K562 (cell line): ENCODE data around the gene RALGAPA2. TPM values are rescaled to one million over a fixed set of nuclear protein-coding genes. Genes with fewer than 3 reads are reported as not detected.

Source experiments
- ATAC-seq: fragments of 200-7000 bp; cut with Tn5 transposase; 3 replicates; pipeline ENCODE4 v1.9.1; 2020; ENCODE audit warnings: moderate library complexity
- BruUV-seq: library from RNA; stranded (reverse); fragments of 400-500 nt; replicated peaks from 2 replicates; lab custom pipeline; 2021; lab: Mats Ljungman, UMichigan
- CTCF ChIA-PET: fragments of 300-600 bp; formaldehyde crosslinking; extraction: SDS; loops from one replicate; lab custom pipeline; 2021; ENCODE audit warnings: low intra/inter-chr PET ratio; lab: Yijun Ruan, JAX
- POLR2A ChIA-PET: fragments of 300-600, 350-650 bp; sonication (Branson Sonifier 250); formaldehyde crosslinking; extraction: SDS; loops from one replicate; lab custom pipeline; 2021; ENCODE audit warnings: antibody characterized with exemption, inconsistent platforms; lab: Yijun Ruan, JAX
- DNase-seq, 4 experiments: peaks; one replicate each; pipeline versions ENCODE4 v3.0.0 to v3.0.0-alpha.2; 2011 to 2018; ENCODE audit warnings: low spot score in 3 of 4, mixed read lengths in 3 of 4; ENCODE audit errors: extremely low read depth in 1 of 4
- FAIRE-seq: peaks from 2 replicates; lab custom pipeline; 2011; peaks lifted over from hg19 to GRCh38; lab: Jason Lieb, UNC
- H2AFZ ChIP-seq: 2 replicates; pipeline ENCODE4 v1.6.0; 2011; ENCODE audit warnings: low read depth, low read length, control low read depth, inconsistent platforms
- H3K27ac ChIP-seq: fragments of 200-600 bp; 3 replicates; pipeline ENCODE4 v1.8.0; 2011; ENCODE audit warnings: low read depth, mild to moderate bottlenecking, control low read depth, inconsistent platforms, low read length, moderate library complexity, mixed read lengths; ENCODE audit errors: extremely low read depth
- H3K27me3 ChIP-seq, 2 experiments: fragments of 300-600 bp in 1 of 2; 2 replicates in 1 of 2; 3 replicates in 1 of 2; pipeline versions ENCODE4 v1.6.0 to v1.8.0; 2011; ENCODE audit warnings: inconsistent platforms in 2 of 2, low read length in 2 of 2, mild to moderate bottlenecking in 1 of 2, mixed read lengths in 1 of 2, moderate library complexity in 1 of 2; ENCODE audit not compliant: control insufficient read depth in 2 of 2, insufficient read depth in 2 of 2
- H3K36me3 ChIP-seq: fragments of 300-600 bp; 3 replicates; pipeline ENCODE4 v1.8.0; 2011; ENCODE audit warnings: mild to moderate bottlenecking, low read length, inconsistent platforms; ENCODE audit not compliant: control insufficient read depth, insufficient read depth
- H3K4me1 ChIP-seq, 2 experiments: fragments of 200-600 bp in 1 of 2; replicated peaks in 1 of 2; 2 replicates in 1 of 2; 3 replicates in 1 of 2; pipeline versions ENCODE4 v1.5.1 to v1.8.0; 2011; ENCODE audit warnings: inconsistent platforms in 2 of 2, low read length in 2 of 2, mild to moderate bottlenecking in 1 of 2, mixed read lengths in 1 of 2, moderate library complexity in 1 of 2; ENCODE audit not compliant: control insufficient read depth in 2 of 2, insufficient read depth in 2 of 2
- H3K4me2 ChIP-seq: 2 replicates; pipeline ENCODE4 v1.6.1; 2011; ENCODE audit warnings: low read length, control low read depth, inconsistent platforms, mixed read lengths; ENCODE audit not compliant: insufficient read depth
- H3K4me3 ChIP-seq: fragments of 200-600 bp; sonication (generic), shearing (Covaris generic); 2 replicates; pipeline ENCODE4 v1.5.1; 2016; ENCODE audit warnings: control low read depth, inconsistent platforms
- H3K79me2 ChIP-seq: fragments of 200-600 bp; 3 replicates; pipeline ENCODE4 v1.8.0; 2011; ENCODE audit warnings: low read length, inconsistent platforms; ENCODE audit not compliant: control insufficient read depth, insufficient read depth
- H3K9ac ChIP-seq, 2 experiments: 2 replicates each; pipeline versions ENCODE4 v1.6.0 to v1.6.1; 2011; ENCODE audit warnings: low read depth in 2 of 2, low read length in 2 of 2, control low read depth in 1 of 2, inconsistent platforms in 1 of 2, mild to moderate bottlenecking in 1 of 2, mixed read lengths in 1 of 2; ENCODE audit not compliant: insufficient read depth in 1 of 2
- H3K9me1 ChIP-seq: one replicate; pipeline ENCODE4 v1.6.0; 2011; ENCODE audit warnings: inconsistent platforms, mild to moderate bottlenecking, low read length, moderate library complexity; ENCODE audit not compliant: control insufficient read depth, insufficient read depth
- H3K9me3 ChIP-seq: replicated peaks from 2 replicates; pipeline ENCODE4 v1.5.1; 2011; ENCODE audit warnings: low read depth, low read length, inconsistent platforms; ENCODE audit not compliant: control insufficient read depth, insufficient read depth
- H4K20me1 ChIP-seq: replicated peaks from 2 replicates; pipeline ENCODE4 v1.6.1; 2011; ENCODE audit warnings: low read length, inconsistent platforms, mixed read lengths; ENCODE audit not compliant: control insufficient read depth, insufficient read depth
- ARHGAP35 ChIP-seq: fragments of 450-650 bp; IDR thresholded peaks from 2 replicates; pipeline ENCODE4 v1.6.1; 2018; ENCODE audit not compliant: partially characterized antibody
- FOXK2 ChIP-seq, 2 experiments: fragments of 450-650 bp; IDR thresholded peaks in 1 of 2; conservative IDR thresholded peaks in 1 of 2; 2 replicates each; pipeline ENCODE4 v1.6.1; 2016; ENCODE audit warnings: low read depth in 2 of 2, mild to moderate bottlenecking in 1 of 2
- OTX1 ChIP-seq: fragments of 450-650 bp; formaldehyde crosslinking; IDR thresholded peaks from 2 replicates; pipeline ENCODE4 v1.4.0; 2022; ENCODE audit warnings: mild to moderate bottlenecking
- ZFP1 ChIP-seq: fragments of 450-650 bp; formaldehyde crosslinking; IDR thresholded peaks from 2 replicates; pipeline ENCODE4 v1.4.0; 2020; ENCODE audit warnings: mild to moderate bottlenecking, mixed read lengths
- WGBS: fragments of 100-300 bp; shearing (Covaris generic); methylation state at CpG from one replicate; pipeline ENCODE4 v1.1.6; 2016; ENCODE audit warnings: low coverage, mixed read lengths; ENCODE audit not compliant: insufficient coverage; ENCODE audit errors: missing lambda C conversion rate; 5-methylcytosine and 5-hydroxymethylcytosine counted together
- in situ Hi-C: fragments of 300-500 bp; cut with MboI; formaldehyde crosslinking; loops from 4 replicates; pipeline ENCODE4 v1.15.0; 2018; ENCODE audit warnings: inconsistent platforms, mixed read lengths
- intact Hi-C: fragments of 100-400 bp; cut with micrococcal nuclease; formaldehyde crosslinking; loops from 2 replicates; pipeline ENCODE4 v1.14.2; 2022
- polyA plus RNA-seq, 8 experiments: library from polyadenylated mRNA; depleted of rRNA in 4 of 8; stranded (reverse) in 5 of 8; unstranded in 3 of 8; fragments of >200 nt; fragmentation: Nextera tagmentation in 2 of 8; fragmentation: Illumina TruSeq in 1 of 8; extraction: Ambion mirVana in 2 of 8; extraction: Trizol in 1 of 8; gene quantifications; 2 replicates each; pipeline versions ENCODE4 v1.2.1 to v1.2.3, GENCODE V29; 2011 to 2014; ENCODE audit warnings: inconsistent platforms in 1 of 8, missing spikeins in 1 of 8
- total RNA-seq, 7 experiments: library from RNA; depleted of rRNA in 6 of 7; stranded (reverse); fragments of >200 nt in 6 of 7; fragmentation: Illumina TruSeq in 2 of 7; extraction: Trizol in 2 of 7; gene quantifications; 2 replicates each; pipeline versions ENCODE4 v1.2.1 to v1.2.3, GENCODE V29; 2011 to 2021; ENCODE audit warnings: low replicate concordance in 1 of 7
- TF ChIP-seq, protein P1 (sequence below): fragments of 250-450 bp; sonication (Bioruptor Pico); IDR thresholded peaks from 2 replicates; pipeline ENCODE4 v1.4.0; 2020; ENCODE audit warnings: borderline replicate concordance

Gene RALGAPA2
- total and polyA plus RNA-seq, 9 of the 15 experiments (the other 6 are each of a cell fraction or from before 2014, with no cell fraction given) = 0.35 to 2.7 (median 1.4) TPM

DNA sequence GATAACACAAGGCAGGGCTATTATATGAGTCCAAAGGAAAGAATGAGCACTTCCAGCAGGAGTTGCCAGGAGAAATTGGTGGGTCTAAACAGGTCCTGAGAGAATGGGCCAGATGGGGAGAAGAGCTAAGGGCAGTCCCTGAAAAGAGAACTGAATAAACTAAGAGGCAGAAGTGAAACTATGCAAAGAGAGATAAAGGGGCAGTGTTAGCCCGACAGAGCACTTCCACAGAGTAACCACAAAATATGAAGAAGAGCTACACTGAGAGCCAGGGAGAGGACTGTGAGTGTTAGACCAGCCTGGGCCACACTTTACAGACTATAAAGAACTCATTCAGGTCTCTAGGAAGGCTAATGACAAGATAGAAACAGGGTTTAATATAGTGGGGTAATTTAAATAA is 43.8 kb downstream of the RALGAPA2 start:
- Histone ChIP-seq H3K79me2 (no peaks in the 10 kb centered on the region), H2AFZ (no peak overlapping the region), H3K9me3 (no peaks in the 10 kb centered on the region), H3K9ac (no peak overlapping the region), H3K36me3 (no peaks in the 10 kb centered on the region), H3K4me2 (no peak overlapping the region), H4K20me1 (no peaks in the 10 kb centered on the region), H3K4me3 (no peak overlapping the region), H3K9me1 (no peaks in the 10 kb centered on the region), H3K27ac (no peak overlapping the region), H3K27me3 (no peaks in the 10 kb centered on the region), H3K4me1 (no peaks in the 10 kb centered on the region)
- intact Hi-C loops (no loop called here), in situ Hi-C loops (no loop called here)
- no TSS peak for BruUV-seq
- FAIRE-seq (no peak), DNase-seq (no peak), ATAC-seq (no peak)
- ChIA-PET POLR2A (interaction anchor here (0.6 kb wide), 1 partner anchor 908 kb away, joined by 3 read pairs; no protein-coding TSS in a partner anchor), CTCF (no interaction called here)
- TF ChIP-seq OTX1 (CRISPR knock-in tag) (no peak), FOXK2 (conservative IDR thresholded peaks at IDR 0.05 in 1 of 2, IDR thresholded peaks at IDR 0.05 in 1 of 2; ENCODE audit: low read depth in 2 of 2) (no peak), ARHGAP35 (no peak), ZFP1 (CRISPR knock-in tag) (no peak)
- TF ChIP-seq, protein P1, sequence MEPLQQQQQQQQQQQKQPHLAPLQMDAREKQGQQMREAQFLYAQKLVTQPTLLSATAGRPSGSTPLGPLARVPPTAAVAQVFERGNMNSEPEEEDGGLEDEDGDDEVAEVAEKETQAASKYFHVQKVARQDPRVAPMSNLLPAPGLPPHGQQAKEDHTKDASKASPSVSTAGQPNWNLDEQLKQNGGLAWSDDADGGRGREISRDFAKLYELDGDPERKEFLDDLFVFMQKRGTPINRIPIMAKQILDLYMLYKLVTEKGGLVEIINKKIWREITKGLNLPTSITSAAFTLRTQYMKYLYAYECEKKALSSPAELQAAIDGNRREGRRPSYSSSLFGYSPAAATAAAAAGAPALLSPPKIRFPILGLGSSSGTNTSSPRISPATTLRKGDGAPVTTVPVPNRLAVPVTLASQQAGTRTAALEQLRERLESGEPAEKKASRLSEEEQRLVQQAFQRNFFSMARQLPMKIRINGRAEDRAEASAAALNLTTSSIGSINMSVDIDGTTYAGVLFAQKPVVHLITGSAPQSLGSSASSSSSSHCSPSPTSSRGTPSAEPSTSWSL (CRISPR knock-in tag) = no peak
- WGBS = 0% methylated on average over 1 of the region's 1 CpG
